Neural progenitor cell (in vitro differentiated cells): Measurements from ENCODE around the gene TTC24. TPM values are rescaled to one million over a fixed set of nuclear protein-coding genes. Genes with fewer than 3 reads are reported as not detected.

ENCODE experiments used
- DNase-seq: peaks from one replicate; pipeline ENCODE4 v3.0.0-alpha.2; 2016; ENCODE audit warnings: low spot score
- H2AFZ ChIP-seq: fragments of 200-600 bp; sonication (generic); replicated peaks from 2 replicates; pipeline ENCODE4 v1.6.1; 2016; ENCODE audit warnings: antibody characterized with exemption
- H3F3A ChIP-seq: fragments of 200-600 bp; sonication (generic); 2 replicates; pipeline ENCODE4 v1.6.1; 2016; ENCODE audit warnings: antibody characterized with exemption, low read depth
- H3K27ac ChIP-seq: fragments of 200-600 bp; sonication (generic); 2 replicates; pipeline ENCODE4 v1.5.1; 2016; ENCODE audit warnings: mild to moderate bottlenecking
- H3K27me3 ChIP-seq: fragments of 200-600 bp; sonication (generic); 2 replicates; pipeline ENCODE4 v1.6.1; 2016; ENCODE audit warnings: mild to moderate bottlenecking, moderate library complexity
- H3K36me3 ChIP-seq: fragments of 200-600 bp; sonication (generic); 2 replicates; pipeline ENCODE4 v1.5.1; 2016
- H3K4me1 ChIP-seq: fragments of 200-600 bp; sonication (generic); 2 replicates; pipeline ENCODE4 v1.6.1; 2016; ENCODE audit warnings: mixed run types
- H3K4me2 ChIP-seq: fragments of 200-600 bp; sonication (generic); 2 replicates; pipeline ENCODE4 v1.6.1; 2016
- H3K4me3 ChIP-seq: fragments of 200-600 bp; sonication (generic); 2 replicates; pipeline ENCODE4 v1.5.1; 2016
- H3K79me2 ChIP-seq: fragments of 200-600 bp; sonication (generic); 2 replicates; pipeline ENCODE4 v1.6.1; 2016; ENCODE audit warnings: low read depth
- H3K9ac ChIP-seq: fragments of 200-600 bp; sonication (generic); 2 replicates; pipeline ENCODE4 v1.6.1; 2016
- H3K9me3 ChIP-seq: fragments of 200-600 bp; sonication (generic); 2 replicates; pipeline ENCODE4 v1.5.1; 2016; ENCODE audit warnings: low read depth
- H4K20me1 ChIP-seq: fragments of 200-600 bp; sonication (generic); 2 replicates; pipeline ENCODE4 v1.6.1; 2016; ENCODE audit warnings: low read depth
- H3K27ac Mint-ChIP-seq: 3 replicates; pipeline ENCODE4 v1.8.0; 2021; ENCODE audit warnings: mixed read lengths
- H3K27me3 Mint-ChIP-seq: 2 replicates; pipeline ENCODE4 v1.8.0; 2022; ENCODE audit warnings: low read depth, mild to moderate bottlenecking, inconsistent platforms, moderate library complexity, mixed read lengths; ENCODE audit not compliant: insufficient read depth
- H3K36me3 Mint-ChIP-seq: 3 replicates; pipeline ENCODE4 v1.8.0; 2021; ENCODE audit warnings: mixed read lengths
- H3K4me1 Mint-ChIP-seq: 3 replicates; pipeline ENCODE4 v1.8.0; 2021; ENCODE audit warnings: mixed read lengths
- H3K4me3 Mint-ChIP-seq: 3 replicates; pipeline ENCODE4 v1.8.0; 2021; ENCODE audit warnings: mild to moderate bottlenecking, moderate library complexity, mixed read lengths
- H3K9me3 Mint-ChIP-seq: 3 replicates; pipeline ENCODE4 v1.8.0; 2020; ENCODE audit warnings: mixed read lengths
- EZH2 ChIP-seq: fragments of 200-600 bp; sonication (generic); IDR thresholded peaks from 2 replicates; pipeline ENCODE4 v1.6.1; 2017; ENCODE audit warnings: antibody characterized with exemption, mild to moderate bottlenecking, moderate library complexity
- EZH2phosphoT487 ChIP-seq: fragments of 200-600 bp; sonication (generic); IDR thresholded peaks from 2 replicates; pipeline ENCODE4 v1.6.1; 2017; ENCODE audit warnings: antibody characterized with exemption
- total RNA-seq: library from RNA; depleted of rRNA; stranded (reverse); fragments of >200 nt; gene quantifications from 2 replicates; pipeline ENCODE4 v1.2.3, GENCODE V29; 2015; ENCODE audit warnings: low replicate concordance
- TF ChIP-seq, protein P1 (sequence below): fragments of 200-600 bp; sonication (generic); IDR thresholded peaks from 2 replicates; pipeline ENCODE4 v1.5.1; 2017; ENCODE audit warnings: antibody characterized with exemption, mild to moderate bottlenecking

The TTC24 gene
- total RNA-seq, 1 donor from 2014 or later: not detected

GRCh38 chr1:156559797-156560385 lies 19.6 kb upstream of the TTC24 start:
- H3K79me2 ChIP-seq: no peaks in the 10 kb centered on the region
- no peaks in the 10 kb centered on the region for H3K27me3 ChIP-seq
- DNase-seq: no peak
- no peak overlapping the region for H3K4me3 ChIP-seq
- H3K36me3 Mint-ChIP-seq: peaks cover 22% of the 10 kb centered on the region
- H3K9me3 ChIP-seq: no peaks in the 10 kb centered on the region
- H3K9me3 Mint-ChIP-seq: no peaks in the 10 kb centered on the region
- no peak overlapping the region for H3K27ac Mint-ChIP-seq
- no peak overlapping the region for H2AFZ ChIP-seq
- no peak overlapping the region for H3K4me2 ChIP-seq
- no peaks in the 10 kb centered on the region for H3F3A ChIP-seq
- H3K27me3 Mint-ChIP-seq: peaks cover 4% of the 10 kb centered on the region
- H4K20me1 ChIP-seq: no peaks in the 10 kb centered on the region
- H3K4me1 ChIP-seq: no peaks in the 10 kb centered on the region
- no peak for TF ChIP-seq EZH2
- TF ChIP-seq, protein P1, sequence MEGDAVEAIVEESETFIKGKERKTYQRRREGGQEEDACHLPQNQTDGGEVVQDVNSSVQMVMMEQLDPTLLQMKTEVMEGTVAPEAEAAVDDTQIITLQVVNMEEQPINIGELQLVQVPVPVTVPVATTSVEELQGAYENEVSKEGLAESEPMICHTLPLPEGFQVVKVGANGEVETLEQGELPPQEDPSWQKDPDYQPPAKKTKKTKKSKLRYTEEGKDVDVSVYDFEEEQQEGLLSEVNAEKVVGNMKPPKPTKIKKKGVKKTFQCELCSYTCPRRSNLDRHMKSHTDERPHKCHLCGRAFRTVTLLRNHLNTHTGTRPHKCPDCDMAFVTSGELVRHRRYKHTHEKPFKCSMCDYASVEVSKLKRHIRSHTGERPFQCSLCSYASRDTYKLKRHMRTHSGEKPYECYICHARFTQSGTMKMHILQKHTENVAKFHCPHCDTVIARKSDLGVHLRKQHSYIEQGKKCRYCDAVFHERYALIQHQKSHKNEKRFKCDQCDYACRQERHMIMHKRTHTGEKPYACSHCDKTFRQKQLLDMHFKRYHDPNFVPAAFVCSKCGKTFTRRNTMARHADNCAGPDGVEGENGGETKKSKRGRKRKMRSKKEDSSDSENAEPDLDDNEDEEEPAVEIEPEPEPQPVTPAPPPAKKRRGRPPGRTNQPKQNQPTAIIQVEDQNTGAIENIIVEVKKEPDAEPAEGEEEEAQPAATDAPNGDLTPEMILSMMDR: no peak
- no peak for TF ChIP-seq EZH2phosphoT487
- no peaks in the 10 kb centered on the region for H3K4me1 Mint-ChIP-seq
- H3K27ac ChIP-seq: no peak overlapping the region
- H3K36me3 ChIP-seq: no peaks in the 10 kb centered on the region
- H3K9ac ChIP-seq: no peak overlapping the region
- no peak overlapping the region for H3K4me3 Mint-ChIP-seq

DNA sequence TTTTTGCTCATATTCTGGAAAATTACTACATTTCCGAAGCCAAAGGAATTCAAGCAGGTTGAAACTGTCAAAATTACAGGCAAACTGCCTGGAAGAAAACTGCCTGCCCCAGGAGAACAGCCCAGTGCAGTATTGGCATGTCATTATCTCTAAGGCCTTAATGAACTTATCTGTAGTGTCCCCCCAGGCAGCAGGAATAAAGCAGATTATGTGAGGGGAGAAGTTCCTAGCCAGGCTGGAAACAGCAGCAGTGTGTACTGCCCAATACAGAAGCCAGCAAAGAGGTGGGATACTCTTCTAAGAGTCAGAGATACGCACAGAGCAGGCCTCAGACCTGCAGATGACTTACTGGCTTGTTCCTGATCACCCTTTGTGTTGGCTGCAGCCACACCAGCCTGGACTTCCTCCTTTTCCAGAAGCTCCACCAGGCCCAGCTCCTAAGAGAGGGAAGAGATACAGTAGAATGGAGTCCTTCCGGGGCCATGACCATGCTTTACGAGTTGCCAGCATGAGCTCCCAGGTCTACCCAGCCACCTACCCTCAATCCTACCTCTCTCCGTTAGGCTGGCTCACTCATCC lies 18.8 kb upstream of the TTC24 start:
- H3F3A ChIP-seq: no peaks in the 10 kb centered on the region
- Mint-ChIP-seq H3K4me1 (no peaks in the 10 kb centered on the region), H3K36me3 (peaks cover 23% of the 10 kb centered on the region), H3K9me3 (no peaks in the 10 kb centered on the region), H3K4me3 (no peak overlapping the region), H3K27ac (no peak overlapping the region), H3K27me3 (peaks cover 4% of the 10 kb centered on the region)
- H3K79me2 ChIP-seq: no peaks in the 10 kb centered on the region
- no peaks in the 10 kb centered on the region for H3K27me3 ChIP-seq
- no peaks in the 10 kb centered on the region for H3K4me1 ChIP-seq
- TF ChIP-seq EZH2phosphoT487 (no peak), EZH2 (no peak)
- TF ChIP-seq, protein P1: no peak
- H3K36me3 ChIP-seq: no peaks in the 10 kb centered on the region
- H3K9ac ChIP-seq: no peak overlapping the region
- H3K27ac ChIP-seq: no peak overlapping the region
- no peak overlapping the region for H2AFZ ChIP-seq
- no peaks in the 10 kb centered on the region for H4K20me1 ChIP-seq
- no peaks in the 10 kb centered on the region for H3K9me3 ChIP-seq
- no peak overlapping the region for H3K4me3 ChIP-seq
- DNase-seq: no peak
- H3K4me2 ChIP-seq: no peak overlapping the region

- Histone ChIP-seq H3K4me2 (no peak overlapping the region), H3K9me3 (no peaks in the 10 kb centered on the region), H4K20me1 (no peaks in the 10 kb centered on the region), H3F3A (no peaks in the 10 kb centered on the region), H3K27ac (no peak overlapping the region), H3K9ac (no peak overlapping the region), H3K36me3 (no peaks in the 10 kb centered on the region), H3K79me2 (peaks cover 9% of the 10 kb centered on the region), H3K27me3 (no peaks in the 10 kb centered on the region), H2AFZ (no peak overlapping the region), H3K4me1 (no peaks in the 10 kb centered on the region), H3K4me3 (no peak overlapping the region)
- DNase-seq: no peak
- Mint-ChIP-seq H3K36me3 (peaks cover 25% of the 10 kb centered on the region), H3K27me3 (peaks cover 2% of the 10 kb centered on the region), H3K27ac (no peak overlapping the region), H3K4me1 (no peaks in the 10 kb centered on the region), H3K4me3 (no peak overlapping the region), H3K9me3 (no peaks in the 10 kb centered on the region)
- TF ChIP-seq EZH2phosphoT487 (no peak), EZH2 (no peak)
- TF ChIP-seq, protein P1: no peak
Measured at GRCh38 chr1:156565519-156565918, 14.0 kb upstream of the TTC24 start.
